HCEC 1CT (cell line): ENCODE measurements around the gene ACAP3.

ENCODE experiments used
- DNase-seq: peaks from one replicate; pipeline ENCODE4 v3.0.0-alpha.2; 2017

ACAP3 gene

GRCh38 chr1:1313500-1314236 is 5.9 kb upstream of the ACAP3 start:
- DNase-seq = no peak

- DNase-seq = no peak
These were observed 5.0 kb upstream of the ACAP3 start for GRCh38 chr1:1312450-1313314.

- DNase-seq = no peak
These were observed 3.7 kb upstream of the ACAP3 start for GRCh38 chr1:1311107-1312104.

- DNase-seq = no peak
These were observed 2.8 kb upstream of the ACAP3 start for GRCh38 chr1:1310476-1311053.

GRCh38 chr1:1310109-1310385 is 2.3 kb upstream of the ACAP3 start:
- no peak for DNase-seq

GRCh38 chr1:1309251-1310108 is 1.8 kb upstream of the ACAP3 start:
- DNase-seq = no peak

- DNase-seq = no peak
These were observed 1.1 kb upstream of the ACAP3 start for GRCh38 chr1:1308756-1309250.

- DNase-seq = no peak
These were observed 338 bp downstream of the ACAP3 start for GRCh38 chr1:1307261-1307922.

- DNase-seq = no peak
These were observed 969 bp downstream of the ACAP3 start for GRCh38 chr1:1306661-1307260.

- peak; percentile 25 for DNase-seq
These were observed 1.6 kb downstream of the ACAP3 start for GRCh38 chr1:1306070-1306660.

GRCh38 chr1:1305300-1306069 is 2.2 kb downstream of the ACAP3 start:
- peak; percentile 74 for DNase-seq

GRCh38 chr1:1304331-1305299 is 3.1 kb downstream of the ACAP3 start:
- peak; percentile 74 for DNase-seq

GRCh38 chr1:1303736-1304135 is 4.0 kb downstream of the ACAP3 start:
- no peak for DNase-seq

GRCh38 chr1:1302951-1303509 is 4.7 kb downstream of the ACAP3 start:
- DNase-seq = no peak

GRCh38 chr1:1302006-1302430 is 5.7 kb downstream of the ACAP3 start:
- DNase-seq = no peak

GRCh38 chr1:1300352-1300739 is 7.4 kb downstream of the ACAP3 start:
- no peak for DNase-seq

- no peak for DNase-seq
These were observed 7.9 kb downstream of the ACAP3 start for GRCh38 chr1:1299686-1300351.
